Glutamatergic neuron (in vitro differentiated cells): ENCODE results near the gene OTUD7B. TPM values are rescaled to one million over a fixed set of nuclear protein-coding genes. Genes with fewer than 3 reads are reported as not detected.

Experiments
- DNase-seq: peaks from one replicate; pipeline ENCODE4 v3.0.0; 2022
- H3K27ac Mint-ChIP-seq: one replicate; pipeline ENCODE4 v1.8.0; 2020; ENCODE audit warnings: mild to moderate bottlenecking, mixed read lengths, inconsistent platforms; ENCODE audit not compliant: unreplicated experiment
- H3K27me3 Mint-ChIP-seq: one replicate; pipeline ENCODE4 v1.8.0; 2020; ENCODE audit warnings: mild to moderate bottlenecking, moderate library complexity, mixed read lengths, inconsistent platforms; ENCODE audit not compliant: unreplicated experiment
- H3K36me3 Mint-ChIP-seq: one replicate; pipeline ENCODE4 v1.8.0; 2020; ENCODE audit warnings: mild to moderate bottlenecking, mixed read lengths, inconsistent platforms; ENCODE audit not compliant: unreplicated experiment
- H3K4me1 Mint-ChIP-seq: one replicate; pipeline ENCODE4 v1.8.0; 2020; ENCODE audit warnings: mild to moderate bottlenecking, low read depth, mixed read lengths, inconsistent platforms; ENCODE audit not compliant: unreplicated experiment
- H3K4me3 Mint-ChIP-seq: one replicate; pipeline ENCODE4 v1.8.0; 2020; ENCODE audit warnings: mild to moderate bottlenecking, mixed read lengths, inconsistent platforms; ENCODE audit not compliant: unreplicated experiment
- H3K9me3 Mint-ChIP-seq: one replicate; pipeline ENCODE4 v1.8.0; 2020; ENCODE audit warnings: mild to moderate bottlenecking, moderate library complexity, mixed read lengths, inconsistent platforms; ENCODE audit not compliant: unreplicated experiment
- total RNA-seq: library from RNA; stranded (reverse); fragmentation: NEBNext Ultra II Directional; extraction: Animal tissue kit (Norgen Biotek cat#: 25700); gene quantifications from one replicate; pipeline ENCODE4 v1.2.1, GENCODE V29; 2021; ENCODE audit not compliant: unreplicated experiment
- TF ChIP-seq, protein P1 (sequence below): fragments of 200-600 bp; sonication (generic); IDR thresholded peaks from one replicate; pipeline ENCODE4 v1.5.0; 2021; ENCODE audit not compliant: partially characterized antibody, unreplicated experiment

OTUD7B gene
- total RNA-seq, 1 donor from 2014 or later, result 15.4 TPM

- Mint-ChIP-seq H3K36me3 (no peaks in the 10 kb centered on the region), H3K4me3 (no peak overlapping the region), H3K4me1 (no peaks in the 10 kb centered on the region), H3K27ac (no peak overlapping the region), H3K9me3 (no peaks in the 10 kb centered on the region), H3K27me3 (peaks cover 2% of the 10 kb centered on the region)
- DNase-seq, result no peak
- TF ChIP-seq, protein P1, sequence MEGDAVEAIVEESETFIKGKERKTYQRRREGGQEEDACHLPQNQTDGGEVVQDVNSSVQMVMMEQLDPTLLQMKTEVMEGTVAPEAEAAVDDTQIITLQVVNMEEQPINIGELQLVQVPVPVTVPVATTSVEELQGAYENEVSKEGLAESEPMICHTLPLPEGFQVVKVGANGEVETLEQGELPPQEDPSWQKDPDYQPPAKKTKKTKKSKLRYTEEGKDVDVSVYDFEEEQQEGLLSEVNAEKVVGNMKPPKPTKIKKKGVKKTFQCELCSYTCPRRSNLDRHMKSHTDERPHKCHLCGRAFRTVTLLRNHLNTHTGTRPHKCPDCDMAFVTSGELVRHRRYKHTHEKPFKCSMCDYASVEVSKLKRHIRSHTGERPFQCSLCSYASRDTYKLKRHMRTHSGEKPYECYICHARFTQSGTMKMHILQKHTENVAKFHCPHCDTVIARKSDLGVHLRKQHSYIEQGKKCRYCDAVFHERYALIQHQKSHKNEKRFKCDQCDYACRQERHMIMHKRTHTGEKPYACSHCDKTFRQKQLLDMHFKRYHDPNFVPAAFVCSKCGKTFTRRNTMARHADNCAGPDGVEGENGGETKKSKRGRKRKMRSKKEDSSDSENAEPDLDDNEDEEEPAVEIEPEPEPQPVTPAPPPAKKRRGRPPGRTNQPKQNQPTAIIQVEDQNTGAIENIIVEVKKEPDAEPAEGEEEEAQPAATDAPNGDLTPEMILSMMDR, result no peak
Measured at GRCh38 chr1:150022357-150022756, 11.8 kb upstream of the OTUD7B start.

GRCh38 chr1:150021191-150021694 is 10.7 kb upstream of the OTUD7B start:
- H3K9me3 Mint-ChIP-seq, result no peaks in the 10 kb centered on the region
- no peaks in the 10 kb centered on the region for H3K36me3 Mint-ChIP-seq
- TF ChIP-seq, protein P1, result no peak
- no peak overlapping the region for H3K27ac Mint-ChIP-seq
- H3K4me1 Mint-ChIP-seq, result no peaks in the 10 kb centered on the region
- no peak for DNase-seq
- H3K4me3 Mint-ChIP-seq, result no peak overlapping the region
- H3K27me3 Mint-ChIP-seq, result peaks cover 2% of the 10 kb centered on the region

DNA sequence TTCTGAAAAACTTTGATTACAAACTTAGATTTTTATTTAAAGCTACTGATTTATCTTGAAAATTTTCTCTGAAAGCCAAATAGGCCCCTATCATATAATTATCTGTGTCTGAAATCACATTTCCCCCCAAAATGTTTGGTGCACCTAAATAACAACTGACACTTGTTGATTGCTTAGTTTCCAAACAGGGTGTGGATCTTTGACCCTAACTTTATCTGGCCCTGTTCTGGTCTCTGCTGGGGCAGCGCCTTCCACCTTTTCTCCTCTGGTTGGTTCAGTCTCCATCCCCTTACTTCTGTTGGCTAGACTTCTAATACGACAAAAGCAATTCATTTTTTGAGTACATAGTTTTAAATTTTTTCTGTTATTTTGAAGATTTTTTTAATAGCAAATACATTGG is 10.2 kb upstream of the OTUD7B start:
- no peak overlapping the region for H3K27ac Mint-ChIP-seq
- H3K27me3 Mint-ChIP-seq, result peaks cover 2% of the 10 kb centered on the region
- H3K4me3 Mint-ChIP-seq, result no peak overlapping the region
- TF ChIP-seq, protein P1, result no peak
- no peaks in the 10 kb centered on the region for H3K9me3 Mint-ChIP-seq
- no peaks in the 10 kb centered on the region for H3K36me3 Mint-ChIP-seq
- H3K4me1 Mint-ChIP-seq, result no peaks in the 10 kb centered on the region
- no peak for DNase-seq

- H3K9me3 Mint-ChIP-seq, result no peaks in the 10 kb centered on the region
- H3K36me3 Mint-ChIP-seq, result no peaks in the 10 kb centered on the region
- TF ChIP-seq, protein P1, result no peak
- no peak for DNase-seq
- H3K4me1 Mint-ChIP-seq, result no peaks in the 10 kb centered on the region
- H3K4me3 Mint-ChIP-seq, result no peak overlapping the region
- H3K27me3 Mint-ChIP-seq, result no peaks in the 10 kb centered on the region
- H3K27ac Mint-ChIP-seq, result no peak overlapping the region
Measured at GRCh38 chr1:150018165-150018564, 7.6 kb upstream of the OTUD7B start.

GRCh38 chr1:150017206-150017750 is 6.8 kb upstream of the OTUD7B start:
- Mint-ChIP-seq H3K4me3 (no peak overlapping the region), H3K36me3 (no peaks in the 10 kb centered on the region), H3K27ac (no peak overlapping the region), H3K4me1 (no peaks in the 10 kb centered on the region), H3K27me3 (no peaks in the 10 kb centered on the region), H3K9me3 (no peaks in the 10 kb centered on the region)
- DNase-seq, result no peak
- TF ChIP-seq, protein P1, result no peak
